Suprapubic skin (tissue), 4 donors: ENCODE measurements around the gene CASD1. TPM values are rescaled to one million over a fixed set of nuclear protein-coding genes. Genes with fewer than 3 reads are reported as not detected.

Source experiments
- DNase-seq, 2 donors: peaks; one replicate each; pipeline ENCODE4 v3.0.0-alpha.2; 2019; ENCODE audit warnings: low spot score in 2 of 2
- H3K27ac ChIP-seq: fragments of 200-600 bp; sonication (generic); one replicate; pipeline ENCODE4 v1.5.1; 2019
- H3K27me3 ChIP-seq: fragments of 200-600 bp; sonication (generic); one replicate; pipeline ENCODE4 v1.5.1; 2019
- H3K36me3 ChIP-seq: fragments of 200-600 bp; sonication (generic); one replicate; pipeline ENCODE4 v1.5.1; 2019
- H3K4me1 ChIP-seq: fragments of 200-600 bp; sonication (generic); one replicate; pipeline ENCODE4 v1.5.1; 2019
- H3K4me3 ChIP-seq: fragments of 200-600 bp; sonication (generic); one replicate; pipeline ENCODE4 v1.5.1; 2019; ENCODE audit warnings: mild to moderate bottlenecking
- H3K9me3 ChIP-seq: fragments of 200-600 bp; sonication (generic); one replicate; pipeline ENCODE4 v1.5.1; 2019
- EP300 ChIP-seq: sonication (generic); formaldehyde crosslinking; IDR thresholded peaks from one replicate; pipeline ENCODE4 v1.6.1; 2017; ENCODE audit warnings: antibody characterized with exemption
- POLR2A ChIP-seq, 2 donors: fragments of 450-650 bp; IDR thresholded peaks; one replicate each; pipeline ENCODE4 v1.6.1; 2017; ENCODE audit warnings: antibody characterized with exemption in 2 of 2, mild to moderate bottlenecking in 2 of 2, moderate library complexity in 2 of 2
- POLR2AphosphoS5 ChIP-seq, 3 donors: sonication (generic); formaldehyde crosslinking; IDR thresholded peaks; one replicate each; pipeline ENCODE4 v1.6.1; 2017; ENCODE audit warnings: antibody characterized with exemption in 3 of 3
- WGBS: methylation state at CpG from one replicate; pipeline ENCODE4 v1.1.5; 2018; 5-methylcytosine and 5-hydroxymethylcytosine counted together
- total RNA-seq, 4 donors: library from RNA; depleted of rRNA; stranded (reverse); fragments of >200 nt; gene quantifications; one replicate each; pipeline ENCODE4 v1.1.0, GENCODE V29; 2016
- TF ChIP-seq, protein P1 (sequence below), 2 donors: fragments of 200-600 bp in 1 of 2; fragments of 450-650 bp in 1 of 2; sonication (generic) in 1 of 2; IDR thresholded peaks; one replicate each; pipeline ENCODE4 v1.5.1; 2016 to 2019; ENCODE audit warnings: antibody characterized with exemption in 2 of 2, mild to moderate bottlenecking in 1 of 2, moderate library complexity in 1 of 2

CASD1 gene
- total RNA-seq, 4 donors from 2014 or later = 9.0 to 15.1 (median 12.6) TPM

DNA sequence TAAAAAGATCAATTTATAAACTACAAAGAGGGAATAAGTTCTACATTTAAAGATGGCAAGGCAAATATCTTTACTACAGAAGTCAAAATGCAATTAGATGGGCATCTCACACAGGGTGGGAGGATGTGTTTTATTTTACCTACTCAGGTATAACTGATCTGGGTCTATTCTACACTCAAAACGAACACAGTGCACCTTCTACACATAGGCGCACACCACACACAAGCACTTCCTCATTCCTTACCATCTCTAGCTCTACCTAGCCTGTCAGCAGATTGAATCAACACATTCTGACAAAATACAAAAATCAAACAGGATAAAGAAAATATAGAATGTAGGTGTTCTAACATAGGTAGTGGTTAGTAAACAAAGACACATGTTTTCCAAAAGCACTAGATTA, 81.6 kb downstream of the CASD1 start:
- Histone ChIP-seq H3K4me1 (no peaks in the 10 kb centered on the region), H3K27ac (no peak overlapping the region), H3K4me3 (no peak overlapping the region), H3K9me3 (no peaks in the 10 kb centered on the region), H3K36me3 (no peaks in the 10 kb centered on the region), H3K27me3 (no peaks in the 10 kb centered on the region)
- TF ChIP-seq EP300 (no peak), POLR2AphosphoS5 (IDR thresholded peaks at IDR 0.05) (no peak), POLR2A (IDR thresholded peaks at IDR 0.05) (no peak)
- TF ChIP-seq, protein P1, sequence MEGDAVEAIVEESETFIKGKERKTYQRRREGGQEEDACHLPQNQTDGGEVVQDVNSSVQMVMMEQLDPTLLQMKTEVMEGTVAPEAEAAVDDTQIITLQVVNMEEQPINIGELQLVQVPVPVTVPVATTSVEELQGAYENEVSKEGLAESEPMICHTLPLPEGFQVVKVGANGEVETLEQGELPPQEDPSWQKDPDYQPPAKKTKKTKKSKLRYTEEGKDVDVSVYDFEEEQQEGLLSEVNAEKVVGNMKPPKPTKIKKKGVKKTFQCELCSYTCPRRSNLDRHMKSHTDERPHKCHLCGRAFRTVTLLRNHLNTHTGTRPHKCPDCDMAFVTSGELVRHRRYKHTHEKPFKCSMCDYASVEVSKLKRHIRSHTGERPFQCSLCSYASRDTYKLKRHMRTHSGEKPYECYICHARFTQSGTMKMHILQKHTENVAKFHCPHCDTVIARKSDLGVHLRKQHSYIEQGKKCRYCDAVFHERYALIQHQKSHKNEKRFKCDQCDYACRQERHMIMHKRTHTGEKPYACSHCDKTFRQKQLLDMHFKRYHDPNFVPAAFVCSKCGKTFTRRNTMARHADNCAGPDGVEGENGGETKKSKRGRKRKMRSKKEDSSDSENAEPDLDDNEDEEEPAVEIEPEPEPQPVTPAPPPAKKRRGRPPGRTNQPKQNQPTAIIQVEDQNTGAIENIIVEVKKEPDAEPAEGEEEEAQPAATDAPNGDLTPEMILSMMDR (IDR thresholded peaks at IDR 0.05) = no peak
- DNase-seq = no peak
- WGBS = 75% methylated on average over 2 of the region's 2 CpGs

DNA sequence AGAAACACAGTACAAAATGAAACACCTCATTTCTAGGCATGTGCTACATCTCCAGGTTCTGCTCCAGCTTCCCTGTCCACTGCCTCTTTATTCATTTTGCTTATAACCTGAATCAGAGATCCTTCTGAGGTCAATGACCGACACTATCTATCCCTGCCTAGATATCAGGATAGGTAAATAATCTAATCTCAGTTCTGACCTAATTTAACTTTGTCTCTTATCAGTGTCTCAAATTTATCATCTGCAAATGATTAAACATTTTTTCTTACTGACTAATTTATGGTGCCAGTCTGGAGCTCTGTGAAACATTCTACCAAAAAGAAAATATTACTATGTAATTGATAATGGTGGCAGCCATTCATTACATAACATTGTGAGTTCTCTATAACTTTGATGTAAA, 85.3 kb downstream of the CASD1 start:
- TF ChIP-seq POLR2AphosphoS5 (IDR thresholded peaks at IDR 0.05) = no peak
- 80% methylated on average over 1 of the region's 1 CpG for WGBS

DNA sequence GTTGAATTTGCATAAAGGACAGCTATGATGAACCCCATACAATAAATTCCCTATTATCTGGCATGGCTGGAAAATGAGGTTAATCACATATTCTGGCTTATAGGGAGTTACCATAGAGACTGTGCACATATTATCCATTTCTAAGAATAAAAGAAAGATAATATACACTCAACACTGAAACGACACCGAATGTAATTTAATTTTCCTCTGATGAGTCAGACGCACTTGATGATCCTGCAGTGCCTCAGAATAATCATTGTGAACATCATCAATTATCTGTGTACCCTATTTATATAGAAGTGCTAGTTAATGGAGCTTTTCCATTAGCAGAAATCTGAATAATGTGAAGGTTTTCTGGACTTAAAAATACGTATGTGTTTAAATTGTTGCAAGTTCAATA, 86.1 kb downstream of the CASD1 start:
- no peak for DNase-seq
- Histone ChIP-seq H3K9me3 (no peaks in the 10 kb centered on the region), H3K27me3 (no peaks in the 10 kb centered on the region), H3K4me3 (no peak overlapping the region), H3K36me3 (no peaks in the 10 kb centered on the region), H3K27ac (no peak overlapping the region), H3K4me1 (no peaks in the 10 kb centered on the region)
- 68% methylated on average over 4 of the region's 4 CpGs for WGBS
- TF ChIP-seq EP300 (no peak), POLR2AphosphoS5 (IDR thresholded peaks at IDR 0.05) (no peak), POLR2A (IDR thresholded peaks at IDR 0.05) (no peak)
- TF ChIP-seq, protein P1 (IDR thresholded peaks at IDR 0.05) = no peak

More for the DNA sequence above, 85.3 kb downstream of the CASD1 start:
- Histone ChIP-seq H3K36me3 (no peaks in the 10 kb centered on the region), H3K27ac (no peak overlapping the region), H3K9me3 (no peaks in the 10 kb centered on the region), H3K4me1 (no peaks in the 10 kb centered on the region), H3K27me3 (no peaks in the 10 kb centered on the region), H3K4me3 (no peak overlapping the region)
- DNase-seq = no peak

DNA sequence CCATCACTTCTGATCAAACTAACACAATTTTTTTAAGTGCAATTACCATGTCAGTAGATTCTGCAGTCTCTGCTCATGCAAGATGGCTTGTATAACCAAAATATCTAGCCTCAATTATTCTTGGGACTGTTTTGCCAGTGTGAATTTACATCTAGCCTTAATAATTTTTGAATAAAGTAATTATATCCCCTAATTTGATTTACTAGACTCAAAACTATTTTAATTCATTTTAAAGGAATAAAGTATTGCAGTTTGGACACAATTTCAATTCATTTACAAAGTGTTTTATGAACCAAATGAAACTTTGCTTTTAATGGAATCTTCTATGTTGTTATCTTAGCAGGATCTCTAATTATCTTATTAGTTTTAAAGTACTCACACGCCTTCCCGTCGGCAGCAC, 90.7 kb downstream of the CASD1 start:
- TF ChIP-seq, protein P1 (IDR thresholded peaks at IDR 0.05) = no peak
- TF ChIP-seq POLR2AphosphoS5 (IDR thresholded peaks at IDR 0.05) (no peak), POLR2A (IDR thresholded peaks at IDR 0.05) (no peak), EP300 (no peak)
- WGBS = 63% methylated on average over 3 of the region's 3 CpGs

DNA sequence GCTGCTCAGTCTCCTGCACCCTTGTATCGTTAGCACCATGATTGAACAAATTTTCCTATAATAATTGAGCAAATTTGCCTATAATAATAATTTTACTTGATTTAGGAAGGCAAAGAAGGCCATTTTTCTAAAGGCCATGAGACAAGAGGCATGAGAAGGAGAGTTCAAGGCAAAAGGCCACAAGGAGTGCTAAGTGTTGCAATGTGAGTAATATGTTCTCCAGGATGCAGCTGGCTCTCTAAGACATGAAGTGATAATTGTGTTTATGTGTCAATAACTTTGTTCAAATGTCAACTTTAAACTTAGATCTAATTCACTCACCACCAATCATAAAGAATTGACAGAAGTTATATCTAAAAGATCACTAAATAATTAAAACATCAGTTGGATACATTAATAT, 92.6 kb downstream of the CASD1 start:
- Histone ChIP-seq H3K36me3 (no peaks in the 10 kb centered on the region), H3K27me3 (no peaks in the 10 kb centered on the region), H3K27ac (no peak overlapping the region), H3K4me3 (no peak overlapping the region), H3K9me3 (no peaks in the 10 kb centered on the region), H3K4me1 (no peaks in the 10 kb centered on the region)
- WGBS = 95% methylated on average over 1 of the region's 1 CpG
- no peak for DNase-seq
- TF ChIP-seq, protein P1 (IDR thresholded peaks at IDR 0.05) = no peak
- TF ChIP-seq POLR2AphosphoS5 (IDR thresholded peaks at IDR 0.05) = no peak
- no peak for TF ChIP-seq EP300
- TF ChIP-seq POLR2A (IDR thresholded peaks at IDR 0.05) = no peak

More for the DNA sequence above, 90.7 kb downstream of the CASD1 start:
- H3K4me1 ChIP-seq = no peaks in the 10 kb centered on the region
- DNase-seq = no peak
- no peak overlapping the region for H3K27ac ChIP-seq
- no peak overlapping the region for H3K4me3 ChIP-seq
- no peaks in the 10 kb centered on the region for H3K9me3 ChIP-seq
- H3K27me3 ChIP-seq = no peaks in the 10 kb centered on the region
- no peaks in the 10 kb centered on the region for H3K36me3 ChIP-seq

DNA sequence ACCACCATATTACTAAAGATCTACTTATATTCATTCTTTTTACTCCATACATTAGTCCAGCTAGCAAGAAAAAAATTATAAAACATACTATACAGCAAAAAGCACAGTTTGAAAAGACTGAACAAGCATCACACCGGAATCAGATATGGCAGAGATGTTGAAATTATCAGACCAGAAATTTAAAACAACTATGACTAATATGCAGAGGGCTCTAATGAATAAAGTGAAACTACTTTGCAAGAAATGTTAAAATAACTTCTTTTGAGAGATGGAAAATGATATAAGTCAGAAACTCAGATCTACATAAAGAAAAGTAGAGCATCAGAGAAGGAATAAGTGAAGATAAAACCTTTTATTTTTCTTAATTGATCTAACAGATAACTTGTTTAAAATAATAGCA, 95.4 kb downstream of the CASD1 start:
- TF ChIP-seq POLR2AphosphoS5 (IDR thresholded peaks at IDR 0.05) = no peak
- TF ChIP-seq, protein P1 (IDR thresholded peaks at IDR 0.05) = no peak
- no peak for TF ChIP-seq POLR2A (IDR thresholded peaks at IDR 0.05)
- TF ChIP-seq EP300 = no peak
- no peak for DNase-seq
- Histone ChIP-seq H3K9me3 (no peaks in the 10 kb centered on the region), H3K4me3 (no peak overlapping the region), H3K27ac (no peak overlapping the region), H3K36me3 (no peaks in the 10 kb centered on the region), H3K27me3 (no peaks in the 10 kb centered on the region), H3K4me1 (no peaks in the 10 kb centered on the region)
- 87% methylated on average over 1 of the region's 1 CpG for WGBS
